ENCODE data around the gene TATDN2. TPM values are rescaled to one million over a fixed set of nuclear protein-coding genes. Genes with fewer than 3 reads are reported as not detected.

The TATDN2 gene
- total RNA-seq, 4 donors from 2014 or later, result 22.7 to 59.7 (median 28.2) TPM

DNA sequence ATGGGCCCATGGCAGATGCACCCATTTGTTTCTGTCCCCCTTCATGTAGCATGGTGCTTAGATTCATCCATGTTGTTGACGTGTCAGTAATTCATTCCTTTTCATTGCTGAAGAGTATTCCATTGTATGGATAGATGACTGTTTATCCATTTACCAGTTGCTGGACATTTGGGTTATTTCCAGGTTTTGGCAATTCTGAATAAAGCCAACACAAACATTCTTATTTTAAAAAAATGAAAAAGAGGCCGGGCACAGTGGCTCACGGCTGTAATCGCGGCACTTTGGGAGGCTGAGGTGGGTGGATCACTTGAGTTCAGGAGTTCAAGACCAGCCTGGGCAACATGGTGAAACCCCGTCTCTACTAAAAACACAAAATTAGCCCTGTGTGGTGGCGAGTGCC lies 18.7 kb upstream of the TATDN2 start:
- DNase-seq, result no peak
- 89 to 91% methylated on average over 7 of the region's 7 CpGs for WGBS, 2 donors (ENCODE audit: low coverage in 1 of 2)
- in situ Hi-C loops (cut with MboI; ENCODE audit: low pct_ligation_motif_present in 1 of 4, low pct_unique_long_range_greater_than_20kb in 1 of 4, low sequenced_read_pairs in 3 of 4), result loop anchor here in 3 of 4 donors (10.0 to 25.0 kb wide), 2 partner anchors 65 to 242 kb away; partner anchors contain the start of genes EMC3 (in 2 of the 3) and IRAK2 (in 2 of the 3)
- intact Hi-C loops (cut with DNase I; ENCODE audit: low total_unique reads), result loop anchor here (10.0 kb wide), 1 partner anchor 65 kb away; the partner anchor contains the start of gene IRAK2
- H3K36me3 ChIP-seq, result no peaks in the 10 kb centered on the region
- peaks cover 6 to 8% (median 7%) of the 10 kb centered on the region in 4 donors for H3K4me1 ChIP-seq
- H3K9me3 ChIP-seq, result no peaks in the 10 kb centered on the region
- no peak overlapping the region for H3K27ac ChIP-seq
- no peaks in the 10 kb centered on the region for H3K27me3 ChIP-seq
- H3K4me3 ChIP-seq, result no peak overlapping the region
- TF ChIP-seq, protein P1, sequence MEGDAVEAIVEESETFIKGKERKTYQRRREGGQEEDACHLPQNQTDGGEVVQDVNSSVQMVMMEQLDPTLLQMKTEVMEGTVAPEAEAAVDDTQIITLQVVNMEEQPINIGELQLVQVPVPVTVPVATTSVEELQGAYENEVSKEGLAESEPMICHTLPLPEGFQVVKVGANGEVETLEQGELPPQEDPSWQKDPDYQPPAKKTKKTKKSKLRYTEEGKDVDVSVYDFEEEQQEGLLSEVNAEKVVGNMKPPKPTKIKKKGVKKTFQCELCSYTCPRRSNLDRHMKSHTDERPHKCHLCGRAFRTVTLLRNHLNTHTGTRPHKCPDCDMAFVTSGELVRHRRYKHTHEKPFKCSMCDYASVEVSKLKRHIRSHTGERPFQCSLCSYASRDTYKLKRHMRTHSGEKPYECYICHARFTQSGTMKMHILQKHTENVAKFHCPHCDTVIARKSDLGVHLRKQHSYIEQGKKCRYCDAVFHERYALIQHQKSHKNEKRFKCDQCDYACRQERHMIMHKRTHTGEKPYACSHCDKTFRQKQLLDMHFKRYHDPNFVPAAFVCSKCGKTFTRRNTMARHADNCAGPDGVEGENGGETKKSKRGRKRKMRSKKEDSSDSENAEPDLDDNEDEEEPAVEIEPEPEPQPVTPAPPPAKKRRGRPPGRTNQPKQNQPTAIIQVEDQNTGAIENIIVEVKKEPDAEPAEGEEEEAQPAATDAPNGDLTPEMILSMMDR (IDR thresholded peaks at IDR 0.05), result no peak
- TF ChIP-seq POLR2AphosphoS5 (IDR thresholded peaks at IDR 0.05), result no peak
- TF ChIP-seq EP300 (IDR thresholded peaks at IDR 0.05; ENCODE audit: low read depth), result no peak
- TF ChIP-seq POLR2A (IDR thresholded peaks at IDR 0.05), result no peak

DNA sequence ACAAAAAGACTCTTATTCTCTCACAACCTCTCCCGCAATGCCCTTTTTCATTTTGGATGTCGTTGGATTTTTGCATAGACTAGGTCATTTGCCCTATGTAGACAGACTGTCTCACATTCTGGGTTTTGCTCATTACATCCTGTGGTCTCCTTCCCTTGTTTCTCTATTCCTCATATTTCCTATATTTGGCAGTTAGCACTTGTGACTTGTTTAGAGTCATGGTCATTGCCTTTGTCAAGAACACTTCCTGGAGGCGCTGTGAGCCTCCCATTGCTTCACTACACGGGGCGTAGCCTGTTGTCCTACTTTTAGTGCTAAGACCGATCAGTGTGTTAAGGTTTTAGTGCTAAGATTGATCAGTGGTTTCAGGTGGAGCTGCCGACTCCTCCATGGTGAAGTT lies 16.1 kb upstream of the TATDN2 start:
- Histone ChIP-seq H3K9me3 (no peaks in the 10 kb centered on the region), H3K27me3 (no peaks in the 10 kb centered on the region), H3K27ac (no peak overlapping the region), H3K36me3 (no peaks in the 10 kb centered on the region), H3K4me3 (no peak overlapping the region), H3K4me1 (no peaks in the 10 kb centered on the region)
- TF ChIP-seq, protein P1 (IDR thresholded peaks at IDR 0.05), result no peak
- TF ChIP-seq EP300 (IDR thresholded peaks at IDR 0.05; ENCODE audit: low read depth) (no peak), POLR2AphosphoS5 (IDR thresholded peaks at IDR 0.05) (no peak), POLR2A (IDR thresholded peaks at IDR 0.05) (no peak)
- no peak for DNase-seq
- intact Hi-C loops (cut with DNase I; ENCODE audit: low total_unique reads), result no loop called here
- in situ Hi-C loops (cut with MboI; ENCODE audit: low pct_ligation_motif_present in 1 of 4, low pct_unique_long_range_greater_than_20kb in 1 of 4, low sequenced_read_pairs in 3 of 4), result loop anchor here in 2 of 4 donors (25.0 kb wide), 1 partner anchor 245 kb away; the partner anchor contains the start of gene EMC3 (in 2 of the 2)
- WGBS, 2 donors (ENCODE audit: low coverage in 1 of 2), result 74 to 100% methylated on average over 3 to 7 of the region's 7 CpGs

DNA sequence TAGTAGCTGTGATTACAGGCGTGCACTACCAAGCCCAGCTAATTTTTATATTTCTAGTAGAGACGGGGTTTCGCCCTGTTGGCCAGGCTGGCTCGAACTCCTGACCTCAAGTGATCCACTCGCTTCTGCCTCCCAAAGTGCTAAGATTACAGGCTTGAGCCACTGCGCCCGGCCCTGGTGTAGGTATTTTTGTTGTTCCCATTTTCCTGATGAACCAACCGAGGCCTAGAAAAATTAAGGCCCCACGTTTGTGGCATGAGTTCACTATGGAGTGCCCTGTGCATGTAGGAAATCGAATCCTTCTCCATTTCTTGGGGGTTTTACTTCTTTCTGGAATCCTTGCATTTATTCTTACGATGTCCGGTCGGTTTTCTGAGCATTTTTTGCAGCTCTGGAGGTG lies 14.3 kb upstream of the TATDN2 start:
- no peaks in the 10 kb centered on the region for H3K27me3 ChIP-seq
- no peak for TF ChIP-seq EP300 (IDR thresholded peaks at IDR 0.05; ENCODE audit: low read depth)
- no peak for TF ChIP-seq POLR2AphosphoS5 (IDR thresholded peaks at IDR 0.05)
- no peak for TF ChIP-seq POLR2A (IDR thresholded peaks at IDR 0.05)
- TF ChIP-seq, protein P1 (IDR thresholded peaks at IDR 0.05), result no peak
- in situ Hi-C loops (cut with MboI; ENCODE audit: low pct_ligation_motif_present in 1 of 4, low pct_unique_long_range_greater_than_20kb in 1 of 4, low sequenced_read_pairs in 3 of 4) (loop anchor here in 2 of 4 donors (25.0 kb wide), 1 partner anchor 247 kb away; the partner anchor contains the start of gene EMC3 (in 2 of the 2)), intact Hi-C loops (cut with DNase I; ENCODE audit: low total_unique reads) (no loop called here)
- H3K4me3 ChIP-seq, result no peak overlapping the region
- H3K4me1 ChIP-seq, result no peaks in the 10 kb centered on the region
- H3K27ac ChIP-seq, result no peak overlapping the region
- H3K36me3 ChIP-seq, result no peaks in the 10 kb centered on the region
- no peaks in the 10 kb centered on the region for H3K9me3 ChIP-seq
- no peak for DNase-seq
- 91 to 100% methylated on average over 2 to 13 of the region's 13 CpGs for WGBS, 2 donors (ENCODE audit: low coverage in 1 of 2)

DNA sequence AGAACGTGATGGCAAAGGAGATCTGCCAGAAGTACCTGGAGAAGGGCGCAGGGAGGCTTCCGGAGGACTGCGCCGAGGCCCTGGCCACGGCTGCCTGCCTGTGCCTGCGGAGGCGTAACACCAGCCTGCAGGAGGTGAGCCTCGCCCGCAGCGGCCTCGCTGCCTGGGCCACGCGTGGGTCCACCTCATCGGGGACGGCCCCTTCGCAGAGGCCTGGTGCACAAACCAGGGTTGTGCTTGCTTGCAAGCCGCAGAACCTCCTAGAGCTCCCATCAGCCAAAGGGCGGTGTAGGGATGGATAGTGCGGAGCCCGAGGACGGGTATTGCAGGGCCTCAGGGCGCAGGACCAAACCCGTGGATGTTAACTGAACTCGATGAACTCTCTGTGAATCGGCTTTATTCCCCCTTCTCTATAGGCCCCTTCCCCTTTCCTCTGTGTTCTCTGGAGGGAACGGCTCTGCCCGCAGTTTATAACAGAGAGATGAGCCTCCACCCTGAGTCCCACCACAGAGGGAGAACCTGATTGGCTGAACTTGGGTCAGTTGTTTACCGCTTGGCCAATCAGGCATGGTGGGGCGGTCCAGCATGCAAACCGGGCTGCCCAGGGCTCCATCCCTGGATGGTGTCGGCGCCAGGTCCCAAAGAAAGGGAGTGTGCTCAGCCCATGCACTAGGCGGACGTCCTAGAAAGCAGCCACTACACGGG lies 13.6 kb upstream of the TATDN2 start:
- Histone ChIP-seq H3K9me3 (no peaks in the 10 kb centered on the region), H3K4me3 (no peak overlapping the region), H3K36me3 (no peaks in the 10 kb centered on the region), H3K27me3 (no peaks in the 10 kb centered on the region), H3K4me1 (no peaks in the 10 kb centered on the region), H3K27ac (no peak overlapping the region)
- intact Hi-C loops (cut with DNase I; ENCODE audit: low total_unique reads) (no loop called here), in situ Hi-C loops (cut with MboI; ENCODE audit: low pct_ligation_motif_present in 1 of 4, low pct_unique_long_range_greater_than_20kb in 1 of 4, low sequenced_read_pairs in 3 of 4) (loop anchor here in 2 of 4 donors (25.0 kb wide), 1 partner anchor 247 kb away; the partner anchor contains the start of gene EMC3 (in 2 of the 2))
- TF ChIP-seq, protein P1 (IDR thresholded peaks at IDR 0.05), result no peak
- TF ChIP-seq EP300 (IDR thresholded peaks at IDR 0.05; ENCODE audit: low read depth) (no peak), POLR2A (IDR thresholded peaks at IDR 0.05) (no peak), POLR2AphosphoS5 (IDR thresholded peaks at IDR 0.05) (no peak)
- 93 to 100% methylated on average over 1 to 36 of the region's 36 CpGs for WGBS, 2 donors (ENCODE audit: low coverage in 1 of 2)
- DNase-seq, result no peak

Data from transverse colon (tissue), 4 donors.